Natural killer cell (primary cell): ENCODE measurements around the gene PNPO. TPM values are rescaled to one million over a fixed set of nuclear protein-coding genes. Genes with fewer than 3 reads are reported as not detected.

Source experiments
- ATAC-seq, 3 donors: fragments of 150-1000 bp in 2 of 3; fragments of 200-7000 bp in 1 of 3; cut with Tn5 transposase; 1 replicate in 1 of 3; 2 replicates in 2 of 3; pipeline ENCODE4 v1.10.0; 2021; ENCODE audit warnings: mild to moderate bottlenecking in 2 of 3, moderate library complexity in 2 of 3
- DNase-seq, 2 donors: peaks; one replicate each; pipeline versions ENCODE4 v3.0.0 to v3.0.0-alpha.2; 2013 to 2021; ENCODE audit warnings: mixed read lengths in 1 of 2
- H3K27ac ChIP-seq: one replicate; pipeline ENCODE4 v1.5.1; 2013; ENCODE audit warnings: mild to moderate bottlenecking, low read length
- H3K27me3 ChIP-seq: one replicate; pipeline ENCODE4 v1.6.1; 2013; ENCODE audit warnings: low read length; ENCODE audit not compliant: control insufficient read depth, insufficient read depth
- H3K36me3 ChIP-seq: one replicate; pipeline ENCODE4 v1.6.1; 2013; ENCODE audit warnings: low read length; ENCODE audit not compliant: control insufficient read depth, insufficient read depth
- H3K4me1 ChIP-seq: one replicate; pipeline ENCODE4 v1.6.1; 2013; ENCODE audit warnings: low read length; ENCODE audit not compliant: control insufficient read depth, insufficient read depth
- H3K4me3 ChIP-seq: one replicate; pipeline ENCODE4 v1.5.1; 2013; ENCODE audit warnings: low read length
- H3K9me3 ChIP-seq: one replicate; pipeline ENCODE4 v1.6.1; 2013; ENCODE audit warnings: low read length; ENCODE audit not compliant: control insufficient read depth, insufficient read depth
- H3K27ac Mint-ChIP-seq, 2 donors: one replicate each; pipeline ENCODE4 v1.8.0; 2022; ENCODE audit warnings: mild to moderate bottlenecking in 2 of 2, mixed read lengths in 2 of 2, moderate library complexity in 1 of 2
- H3K27me3 Mint-ChIP-seq, 2 donors: one replicate each; pipeline ENCODE4 v1.8.0; 2022; ENCODE audit warnings: low read depth in 2 of 2, mixed read lengths in 2 of 2
- H3K36me3 Mint-ChIP-seq: one replicate; pipeline ENCODE4 v1.8.0; 2022; ENCODE audit warnings: mixed read lengths
- H3K4me1 Mint-ChIP-seq, 2 donors: one replicate each; pipeline ENCODE4 v1.8.0; 2022; ENCODE audit warnings: mixed read lengths in 2 of 2
- H3K4me3 Mint-ChIP-seq: one replicate; pipeline ENCODE4 v1.8.0; 2022; ENCODE audit warnings: mild to moderate bottlenecking, moderate library complexity, mixed read lengths
- H3K9me3 Mint-ChIP-seq, 2 donors: one replicate each; pipeline ENCODE4 v1.8.0; 2022; ENCODE audit warnings: mixed read lengths in 2 of 2
- CTCF ChIP-seq: fragments of 200-600 bp; IDR thresholded peaks from one replicate; pipeline ENCODE4 v1.8.0; 2022; ENCODE audit warnings: antibody characterized with exemption
- WGBS: methylation state at CpG from one replicate; pipeline ENCODE4 v1.1.7; 2013; ENCODE audit warnings: missing lambda C conversion rate; ENCODE audit not compliant: insufficient coverage; 5-methylcytosine and 5-hydroxymethylcytosine counted together
- intact Hi-C: fragments of 100-400 bp; cut with micrococcal nuclease; formaldehyde crosslinking; loops from one replicate; pipeline ENCODE4 v1.14.2; 2022
- total RNA-seq, 4 donors: library from RNA; stranded (reverse); fragments of 120-200 nt in 1 of 4; gene quantifications; one replicate each; pipeline versions ENCODE4 v1.2.3 to v1.2.4, GENCODE V29; 2013 to 2022

The PNPO gene
- total RNA-seq, 3 donors from 2014 or later (not counting 1 experiment from before 2014, with no cell fraction given), result 6.0 to 10.9 (median 9.3) TPM

DNA sequence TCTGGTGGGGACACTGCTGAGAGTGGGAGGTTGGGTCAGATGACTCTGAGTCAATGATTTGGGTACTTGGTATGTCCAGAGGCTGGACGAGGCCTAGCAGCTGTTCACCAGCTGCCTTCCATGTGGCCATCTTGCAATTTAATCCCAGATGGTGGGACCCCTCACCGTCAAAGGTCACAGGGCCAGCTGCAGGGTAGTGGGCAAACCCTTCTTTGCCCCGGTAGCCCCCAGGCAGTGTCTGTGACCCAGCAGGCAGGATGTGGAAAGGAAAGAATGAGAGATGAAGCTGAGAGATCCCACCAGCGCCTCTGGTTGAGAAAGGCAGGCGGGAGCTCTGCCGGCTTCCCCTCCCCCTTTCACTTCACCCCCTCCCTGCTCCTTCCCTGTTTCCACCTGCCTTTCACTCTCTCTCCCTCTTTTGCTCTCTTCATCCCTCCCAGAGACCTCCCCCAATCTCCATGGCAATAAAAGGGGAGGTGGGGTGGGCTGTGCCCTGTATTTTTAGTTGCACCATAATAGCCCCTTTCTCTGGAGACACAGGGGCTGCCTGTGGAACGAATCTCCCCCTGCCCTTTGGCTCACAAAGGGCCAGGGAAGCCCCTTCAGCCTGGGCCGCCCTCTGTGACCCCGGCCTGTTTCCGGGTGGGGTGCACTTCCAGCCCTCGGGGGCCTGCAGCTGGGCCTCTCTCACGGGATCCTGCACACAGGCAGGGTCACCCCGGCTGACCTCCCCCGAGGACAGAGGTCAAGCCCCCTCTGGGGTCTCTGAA is 49.8 kb downstream of the PNPO start:
- H3K36me3 ChIP-seq, result no peaks in the 10 kb centered on the region

GRCh38 chr17:47992216-47992615 is 50.8 kb downstream of the PNPO start:
- Histone ChIP-seq H3K27me3 (no peaks in the 10 kb centered on the region), H3K4me1 (peaks cover 22% of the 10 kb centered on the region), H3K9me3 (no peaks in the 10 kb centered on the region), H3K4me3 (no peak overlapping the region), H3K27ac (no peak overlapping the region), H3K36me3 (no peaks in the 10 kb centered on the region)
- no peak for TF ChIP-seq CTCF
- Mint-ChIP-seq H3K4me3 (no peak overlapping the region), H3K27ac (no peak overlapping the region), H3K4me1 (peaks cover 16% of the 10 kb centered on the region in 2 donors), H3K9me3 (no peaks in the 10 kb centered on the region), H3K36me3 (no peaks in the 10 kb centered on the region), H3K27me3 (no peaks in the 10 kb centered on the region)
- 81% methylated on average over 4 of the region's 4 CpGs for whole genome bisulfite sequencing
- ATAC-seq (no peak), DNase-seq (no peak)
- intact Hi-C loops, result no loop called here

More for the DNA sequence above, 49.8 kb downstream of the PNPO start:
- no peak for DNase-seq
- no peak for ATAC-seq
- Histone ChIP-seq H3K4me3 (no peak overlapping the region), H3K27me3 (no peaks in the 10 kb centered on the region), H3K4me1 (peaks cover 22% of the 10 kb centered on the region), H3K9me3 (no peaks in the 10 kb centered on the region), H3K27ac (no peak overlapping the region)
- Mint-ChIP-seq H3K9me3 (no peaks in the 10 kb centered on the region), H3K27me3 (no peaks in the 10 kb centered on the region), H3K4me1 (peaks cover 16% of the 10 kb centered on the region in 2 donors), H3K4me3 (no peak overlapping the region), H3K36me3 (no peaks in the 10 kb centered on the region), H3K27ac (no peak overlapping the region)
- TF ChIP-seq CTCF, result no peak
- WGBS, result 84% methylated on average over 13 of the region's 14 CpGs
- intact Hi-C loops, result no loop called here

DNA sequence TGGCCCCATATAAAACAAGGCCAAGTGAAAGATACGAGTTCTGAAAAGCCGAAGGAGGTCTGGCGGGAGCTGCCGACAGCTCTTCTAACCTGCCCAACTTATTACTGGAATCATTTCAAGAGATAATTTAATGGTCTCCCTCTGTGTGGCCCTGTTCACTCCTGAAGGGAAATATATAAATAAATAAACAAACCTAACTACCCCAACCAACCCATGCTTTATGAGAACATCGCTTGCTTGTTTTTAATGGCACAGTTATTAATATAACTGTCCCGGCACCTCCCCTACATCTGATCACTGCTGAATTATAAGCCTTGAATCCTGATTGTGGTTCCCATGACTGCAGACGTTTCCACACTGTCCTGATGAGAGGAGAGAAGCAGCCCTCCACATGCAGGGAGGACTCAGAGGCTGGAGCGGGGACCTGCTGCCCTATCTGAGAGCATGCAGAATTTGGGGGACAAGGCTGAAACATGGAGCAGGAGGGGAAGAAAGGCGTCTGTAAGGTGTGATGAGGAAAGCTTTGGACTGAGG is 51.7 kb downstream of the PNPO start:
- Histone ChIP-seq H3K27me3 (no peaks in the 10 kb centered on the region), H3K4me3 (no peak overlapping the region), H3K9me3 (no peaks in the 10 kb centered on the region), H3K36me3 (no peaks in the 10 kb centered on the region), H3K4me1 (peaks cover 18% of the 10 kb centered on the region), H3K27ac (no peak overlapping the region)
- DNase-seq, result no peak
- intact Hi-C loops, result no loop called here
- TF ChIP-seq CTCF, result no peak
- WGBS, result 74% methylated on average over 6 of the region's 9 CpGs
- no peak for ATAC-seq
- Mint-ChIP-seq H3K4me3 (no peak overlapping the region), H3K27ac (no peak overlapping the region), H3K36me3 (no peaks in the 10 kb centered on the region), H3K27me3 (no peaks in the 10 kb centered on the region), H3K9me3 (no peaks in the 10 kb centered on the region), H3K4me1 (peaks cover 16% of the 10 kb centered on the region in 2 donors)
